ENCODE results near the gene RNASE8. TPM values are rescaled to one million over a fixed set of nuclear protein-coding genes. Genes with fewer than 3 reads are reported as not detected.

RNASE8 gene
- total and polyA plus RNA-seq, 2 donors: not detected

GRCh38 chr14:21018781-21019180, 38.8 kb upstream of the RNASE8 start:
- Histone ChIP-seq H3K27me3 (ENCODE audit: control insufficient read depth in 2 of 2, insufficient read depth in 1 of 2, low read length in 1 of 2) (peaks cover 3 to 44% of the 10 kb centered on the region in 2 donors), H3K27ac (ENCODE audit: low read depth in 1 of 2, low read length in 1 of 2) (no peak overlapping the region), H3K9me3 (ENCODE audit: control insufficient read depth in 2 of 2, insufficient read depth in 1 of 2, low read length in 1 of 2) (no peaks in the 10 kb centered on the region), H3K4me3 (ENCODE audit: low read length in 2 of 2) (no peak overlapping the region), H3K36me3 (ENCODE audit: control insufficient read depth in 2 of 2, insufficient read depth in 2 of 2, low read length in 1 of 2) (no peaks in the 10 kb centered on the region), H3K4me1 (ENCODE audit: control insufficient read depth in 2 of 2, insufficient read depth in 2 of 2, low read length in 2 of 2) (peaks cover under 1% of the 10 kb centered on the region in 2 donors)
- DNase-seq (ENCODE audit: low read depth in 6 of 9, low spot score in 9 of 9): no peak
- 100% methylated on average over 3 of the region's 3 CpGs for WGBS

GRCh38 chr14:21019366-21019765, 38.3 kb upstream of the RNASE8 start:
- Histone ChIP-seq H3K36me3 (ENCODE audit: control insufficient read depth in 2 of 2, insufficient read depth in 2 of 2, low read length in 1 of 2) (no peaks in the 10 kb centered on the region), H3K9me3 (ENCODE audit: control insufficient read depth in 2 of 2, insufficient read depth in 1 of 2, low read length in 1 of 2) (no peaks in the 10 kb centered on the region), H3K27ac (ENCODE audit: low read depth in 1 of 2, low read length in 1 of 2) (no peak overlapping the region), H3K4me3 (ENCODE audit: low read length in 2 of 2) (no peak overlapping the region), H3K4me1 (ENCODE audit: control insufficient read depth in 2 of 2, insufficient read depth in 2 of 2, low read length in 2 of 2) (peaks cover 6% of the 10 kb centered on the region in 2 donors), H3K27me3 (ENCODE audit: control insufficient read depth in 2 of 2, insufficient read depth in 1 of 2, low read length in 1 of 2) (peaks cover 8 to 50% of the 10 kb centered on the region in 2 donors)
- WGBS: 81% methylated on average over 1 of the region's 1 CpG
- DNase-seq (ENCODE audit: low read depth in 6 of 9, low spot score in 9 of 9): no peak

- H3K4me1 ChIP-seq (ENCODE audit: control insufficient read depth in 2 of 2, insufficient read depth in 2 of 2, low read length in 2 of 2): peaks cover 7 to 15% of the 10 kb centered on the region in 2 donors
- H3K36me3 ChIP-seq (ENCODE audit: control insufficient read depth in 2 of 2, insufficient read depth in 2 of 2, low read length in 1 of 2): no peaks in the 10 kb centered on the region
- 94% methylated on average over 5 of the region's 5 CpGs for WGBS
Measured at GRCh38 chr14:21020977-21021545, 36.6 kb upstream of the RNASE8 start.

GRCh38 chr14:21022686-21023085, 34.9 kb upstream of the RNASE8 start:
- no peak overlapping the region for H3K27ac ChIP-seq (ENCODE audit: low read depth in 1 of 2, low read length in 1 of 2)
- H3K4me3 ChIP-seq (ENCODE audit: low read length in 2 of 2): no peak overlapping the region
- H3K9me3 ChIP-seq (ENCODE audit: control insufficient read depth in 2 of 2, insufficient read depth in 1 of 2, low read length in 1 of 2): no peaks in the 10 kb centered on the region
- H3K27me3 ChIP-seq (ENCODE audit: control insufficient read depth in 2 of 2, insufficient read depth in 1 of 2, low read length in 1 of 2): peaks cover 17 to 71% of the 10 kb centered on the region in 2 donors
- 97% methylated on average over 5 of the region's 5 CpGs for whole genome bisulfite sequencing
- H3K36me3 ChIP-seq (ENCODE audit: control insufficient read depth in 2 of 2, insufficient read depth in 2 of 2, low read length in 1 of 2): no peaks in the 10 kb centered on the region
- DNase-seq (ENCODE audit: low read depth in 6 of 9, low spot score in 9 of 9): no peak
- peaks cover 7 to 15% of the 10 kb centered on the region in 2 donors for H3K4me1 ChIP-seq (ENCODE audit: control insufficient read depth in 2 of 2, insufficient read depth in 2 of 2, low read length in 2 of 2)

More at GRCh38 chr14:21020977-21021545, 36.6 kb upstream of the RNASE8 start:
- no peak overlapping the region for H3K27ac ChIP-seq (ENCODE audit: low read depth in 1 of 2, low read length in 1 of 2)
- no peak for DNase-seq (ENCODE audit: low read depth in 6 of 9, low spot score in 9 of 9)
- no peaks in the 10 kb centered on the region for H3K9me3 ChIP-seq (ENCODE audit: control insufficient read depth in 2 of 2, insufficient read depth in 1 of 2, low read length in 1 of 2)
- peaks cover 14 to 66% of the 10 kb centered on the region in 2 donors for H3K27me3 ChIP-seq (ENCODE audit: control insufficient read depth in 2 of 2, insufficient read depth in 1 of 2, low read length in 1 of 2)
- no peak overlapping the region for H3K4me3 ChIP-seq (ENCODE audit: low read length in 2 of 2)

- Histone ChIP-seq H3K9me3 (ENCODE audit: control insufficient read depth in 2 of 2, insufficient read depth in 1 of 2, low read length in 1 of 2) (no peaks in the 10 kb centered on the region), H3K27ac (ENCODE audit: low read depth in 1 of 2, low read length in 1 of 2) (no peak overlapping the region), H3K36me3 (ENCODE audit: control insufficient read depth in 2 of 2, insufficient read depth in 2 of 2, low read length in 1 of 2) (no peaks in the 10 kb centered on the region), H3K4me3 (ENCODE audit: low read length in 2 of 2) (no peak overlapping the region), H3K4me1 (ENCODE audit: control insufficient read depth in 2 of 2, insufficient read depth in 2 of 2, low read length in 2 of 2) (peaks cover 7 to 15% of the 10 kb centered on the region in 2 donors), H3K27me3 (ENCODE audit: control insufficient read depth in 2 of 2, insufficient read depth in 1 of 2, low read length in 1 of 2) (peaks cover 17 to 69% of the 10 kb centered on the region in 2 donors)
- WGBS: 77% methylated on average over 7 of the region's 7 CpGs
- no peak for DNase-seq (ENCODE audit: low read depth in 6 of 9, low spot score in 9 of 9)
Measured at GRCh38 chr14:21023174-21023573, 34.4 kb upstream of the RNASE8 start.

- H3K4me3 ChIP-seq (ENCODE audit: low read length in 2 of 2): peak overlapping the region; percentile 55 to 68
- WGBS: 36% methylated on average over 17 of the region's 17 CpGs
- H3K4me1 ChIP-seq (ENCODE audit: control insufficient read depth in 2 of 2, insufficient read depth in 2 of 2, low read length in 2 of 2): peaks cover 7 to 15% of the 10 kb centered on the region in 2 donors
- H3K9me3 ChIP-seq (ENCODE audit: control insufficient read depth in 2 of 2, insufficient read depth in 1 of 2, low read length in 1 of 2): no peaks in the 10 kb centered on the region
- no peak overlapping the region for H3K27ac ChIP-seq (ENCODE audit: low read depth in 1 of 2, low read length in 1 of 2)
- H3K27me3 ChIP-seq (ENCODE audit: control insufficient read depth in 2 of 2, insufficient read depth in 1 of 2, low read length in 1 of 2): peaks cover 17 to 64% of the 10 kb centered on the region in 2 donors
- DNase-seq (ENCODE audit: low read depth in 6 of 9, low spot score in 9 of 9): no peak
- no peaks in the 10 kb centered on the region for H3K36me3 ChIP-seq (ENCODE audit: control insufficient read depth in 2 of 2, insufficient read depth in 2 of 2, low read length in 1 of 2)
Measured at GRCh38 chr14:21023817-21024584, 33.6 kb upstream of the RNASE8 start.

GRCh38 chr14:21024585-21025370, 32.8 kb upstream of the RNASE8 start, which contains the start of gene NDRG2:
NDRG2 (minus strand) TSS chr14:21025061; CDS start chr14:21023315, 1,746 bp downstream.
- no peaks in the 10 kb centered on the region for H3K36me3 ChIP-seq (ENCODE audit: control insufficient read depth in 2 of 2, insufficient read depth in 2 of 2, low read length in 1 of 2)
- H3K27me3 ChIP-seq (ENCODE audit: control insufficient read depth in 2 of 2, insufficient read depth in 1 of 2, low read length in 1 of 2): peaks cover 17 to 64% of the 10 kb centered on the region in 2 donors
- peak within 1 kb of the TSS in 1 of 2 donors; percentile 9 for H3K27ac ChIP-seq (ENCODE audit: low read depth in 1 of 2, low read length in 1 of 2)
- H3K4me3 ChIP-seq (ENCODE audit: low read length in 2 of 2): peak within 1 kb of the TSS; percentile 55 to 68
- H3K9me3 ChIP-seq (ENCODE audit: control insufficient read depth in 2 of 2, insufficient read depth in 1 of 2, low read length in 1 of 2): no peaks in the 10 kb centered on the region
- WGBS: 1% methylated on average over 72 of the region's 72 CpGs
- DNase-seq (ENCODE audit: low read depth in 6 of 9, low spot score in 9 of 9): peak in 7 of 9 donors; percentile 32 to 86 (median 70)
- H3K4me1 ChIP-seq (ENCODE audit: control insufficient read depth in 2 of 2, insufficient read depth in 2 of 2, low read length in 2 of 2): peaks cover 7 to 15% of the 10 kb centered on the region in 2 donors

GRCh38 chr14:21025371-21026273, 32.0 kb upstream of the RNASE8 start:
- peaks cover 7 to 15% of the 10 kb centered on the region in 2 donors for H3K4me1 ChIP-seq (ENCODE audit: control insufficient read depth in 2 of 2, insufficient read depth in 2 of 2, low read length in 2 of 2)
- peaks cover 17 to 59% of the 10 kb centered on the region in 2 donors for H3K27me3 ChIP-seq (ENCODE audit: control insufficient read depth in 2 of 2, insufficient read depth in 1 of 2, low read length in 1 of 2)
- H3K36me3 ChIP-seq (ENCODE audit: control insufficient read depth in 2 of 2, insufficient read depth in 2 of 2, low read length in 1 of 2): no peaks in the 10 kb centered on the region
- peak overlapping the region; percentile 43 to 68 for H3K4me3 ChIP-seq (ENCODE audit: low read length in 2 of 2)
- DNase-seq (ENCODE audit: low read depth in 6 of 9, low spot score in 9 of 9): peak in 3 of 9 donors; percentile 18 to 52 (median 28)
- H3K9me3 ChIP-seq (ENCODE audit: control insufficient read depth in 2 of 2, insufficient read depth in 1 of 2, low read length in 1 of 2): no peaks in the 10 kb centered on the region
- 19% methylated on average over 58 of the region's 58 CpGs for WGBS
- H3K27ac ChIP-seq (ENCODE audit: low read depth in 1 of 2, low read length in 1 of 2): peak overlapping the region in 1 of 2 donors; percentile 9

Measured in thymus (tissue), 11 donors.